NCI-H226 (cell line): Measurements from ENCODE around the gene BCR.
"Not testable (repeated sequence)": the region's sequence is repeated elsewhere in the genome, so short reads cannot be mapped to it uniquely, and the experiment has no call there.

Source experiments
- DNase-seq: peaks from one replicate; pipeline ENCODE4 v3.0.0-alpha.2; 2015

BCR gene

DNA sequence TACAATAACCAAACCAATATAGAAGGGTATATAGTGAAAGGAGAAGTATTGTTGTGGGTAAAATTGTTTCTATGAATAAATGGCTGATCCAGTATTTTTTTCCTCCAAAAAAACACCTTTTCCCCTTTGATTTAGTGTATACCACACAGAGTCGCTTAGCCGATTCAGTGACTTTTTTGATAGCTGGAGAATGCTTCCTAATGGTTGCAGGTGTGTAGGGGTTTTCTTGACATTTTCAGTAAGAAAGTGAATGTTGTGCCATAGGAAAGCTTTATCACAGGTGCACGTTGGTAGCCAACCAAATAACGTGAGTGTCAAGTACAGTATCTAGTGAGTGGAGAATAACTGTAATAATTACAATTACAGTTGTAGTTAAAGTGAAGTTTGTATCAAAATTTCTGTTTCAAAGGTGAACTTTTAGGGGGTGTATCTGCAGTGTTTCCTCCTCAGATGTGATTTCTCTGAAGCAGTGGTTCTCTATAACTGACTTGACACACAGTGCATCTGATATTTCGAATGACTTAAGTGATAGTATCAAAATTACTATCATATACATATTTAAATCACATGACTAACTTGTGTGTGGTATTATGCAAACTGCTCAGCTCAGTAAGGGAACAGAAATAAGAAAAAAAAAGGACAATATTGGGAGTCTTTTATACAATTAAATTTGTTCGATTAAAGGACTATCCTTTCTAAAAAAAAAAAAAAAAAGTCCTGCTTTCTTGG is 143.8 kb downstream of the BCR start:
- not testable (repeated sequence) for DNase-seq

DNA sequence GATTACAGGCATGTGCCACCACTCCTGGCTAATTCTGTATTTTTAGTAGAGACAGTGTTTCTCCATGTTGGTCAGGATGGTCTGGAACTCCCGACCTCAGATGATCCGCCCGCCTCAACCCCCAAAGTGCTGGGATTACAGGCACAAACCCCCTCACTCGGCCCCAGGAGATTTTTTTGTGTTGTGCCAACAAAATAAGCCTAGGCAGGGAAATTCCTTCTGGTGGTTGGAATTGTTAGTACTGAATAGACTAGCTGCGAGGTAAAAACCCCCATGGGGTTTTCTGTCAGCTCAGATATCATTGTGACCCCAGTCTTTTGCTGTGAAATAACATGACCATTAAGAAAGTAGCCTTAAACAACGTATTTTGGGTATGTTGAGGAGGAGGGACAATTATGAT is 144.9 kb downstream of the BCR start:
- DNase-seq = no peak

DNA sequence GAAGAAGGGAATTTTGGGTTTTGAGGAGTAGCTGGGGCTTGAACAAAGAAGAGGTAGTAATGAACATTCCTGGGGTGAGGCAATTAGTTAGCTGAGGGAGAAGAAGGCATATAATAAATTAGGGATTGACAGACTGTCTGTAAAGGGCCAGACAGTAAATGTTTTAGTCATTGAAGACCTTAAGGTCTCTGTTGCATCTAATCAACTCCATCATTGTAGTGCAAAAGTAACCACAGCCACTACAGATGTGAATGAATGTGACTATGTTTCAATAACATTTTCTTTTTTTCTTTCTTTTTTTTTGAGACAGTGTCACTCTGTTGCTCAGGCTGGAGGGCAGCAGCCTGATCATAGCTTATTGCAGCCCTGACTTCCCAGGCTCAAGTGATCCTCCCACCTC is 153.5 kb downstream of the BCR start:
- not testable (repeated sequence) for DNase-seq

DNA sequence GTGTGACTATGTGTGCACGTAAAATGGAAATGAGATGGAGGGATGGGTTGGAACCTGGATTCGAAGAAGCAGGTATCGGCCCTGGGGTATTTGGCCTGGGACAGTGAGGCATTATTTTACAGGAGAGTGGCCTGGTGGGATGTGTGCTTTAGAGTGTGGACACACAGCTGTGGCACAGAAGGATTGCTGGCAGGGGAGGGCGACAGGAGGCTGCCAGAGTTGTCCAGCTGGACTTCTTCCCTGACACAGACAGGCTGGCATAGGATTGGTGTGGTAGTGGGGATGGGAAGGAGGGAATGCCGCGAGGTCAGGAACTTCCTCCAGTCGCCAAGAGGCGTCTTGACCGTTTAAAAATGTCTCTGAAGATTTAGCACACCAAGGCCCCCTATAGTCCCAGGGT is 157.4 kb downstream of the BCR start:
- not testable (repeated sequence) for DNase-seq

DNA sequence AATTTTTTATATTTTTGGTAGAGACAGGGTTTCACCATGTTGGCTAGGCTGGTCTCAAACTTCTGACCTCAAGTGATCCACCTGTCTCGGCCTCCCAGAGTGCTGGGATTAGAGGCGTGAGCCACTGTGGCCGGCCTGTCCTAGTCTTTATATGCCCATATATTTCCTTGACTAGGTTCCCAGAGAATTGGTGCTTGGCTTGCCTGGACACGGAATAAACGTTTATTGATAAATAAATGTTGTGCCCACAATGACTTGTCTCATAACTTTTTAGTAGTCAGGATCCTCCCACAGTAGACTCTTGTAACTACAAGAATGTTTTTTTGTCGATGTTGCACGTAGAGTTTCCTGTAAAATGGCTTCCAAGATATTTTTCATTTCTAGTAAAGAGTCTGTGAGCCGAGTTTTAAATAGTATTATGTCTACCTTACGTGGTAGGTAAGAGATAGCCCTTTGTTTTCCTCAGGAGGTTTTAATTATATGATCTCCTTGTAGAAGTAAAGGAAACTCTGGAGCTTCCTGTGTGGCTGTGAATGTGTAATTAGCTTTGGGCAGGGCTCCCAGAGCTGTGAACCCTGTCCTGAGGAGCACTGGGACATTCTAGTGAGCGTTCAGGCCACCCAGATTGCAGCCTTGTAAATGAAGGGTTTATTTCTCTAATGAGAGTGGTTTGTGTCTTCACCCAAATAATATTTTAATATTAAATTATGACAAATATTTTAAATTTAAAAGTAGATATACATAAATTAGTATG is 161.8 kb downstream of the BCR start:
- not testable (repeated sequence) for DNase-seq

DNA sequence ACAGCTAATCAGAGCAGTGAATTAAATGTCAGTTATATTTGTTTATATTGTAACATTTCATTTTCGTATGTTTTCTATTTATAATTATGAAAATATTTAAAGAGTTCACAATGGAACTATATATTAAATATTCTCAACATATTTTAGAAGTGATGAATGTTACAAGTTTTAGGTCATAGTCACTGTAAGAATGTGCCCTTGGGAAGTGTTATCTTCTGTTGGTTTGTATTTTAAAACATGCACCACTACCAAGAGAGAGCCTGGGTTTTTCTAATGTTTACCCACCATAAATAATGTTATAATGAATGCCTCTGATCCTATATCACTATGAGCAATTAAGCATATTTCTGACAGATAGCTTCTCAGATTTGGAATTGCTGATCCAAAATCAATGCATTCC is 171.0 kb downstream of the BCR start:
- DNase-seq = no peak

DNA sequence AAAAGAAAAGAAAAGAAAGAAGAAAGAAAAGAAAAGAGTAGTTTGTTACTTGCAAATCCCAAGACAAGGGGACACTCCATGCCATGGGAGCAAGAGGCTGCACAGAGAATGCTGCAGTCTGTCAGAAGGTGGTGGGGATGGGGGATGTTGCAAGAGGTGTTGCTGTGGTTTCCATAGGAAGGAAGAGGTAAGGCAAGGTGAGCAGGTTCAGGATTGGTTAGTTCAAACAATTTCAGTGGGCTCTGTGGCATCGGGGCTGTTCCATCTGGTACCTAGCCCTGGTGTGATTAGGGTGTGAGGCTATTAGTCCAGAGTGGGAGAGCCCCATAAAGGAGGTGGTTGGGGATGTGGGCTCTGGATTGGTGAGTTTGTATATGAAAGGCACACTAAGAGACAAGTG is 172.7 kb downstream of the BCR start:
- DNase-seq = no peak

DNA sequence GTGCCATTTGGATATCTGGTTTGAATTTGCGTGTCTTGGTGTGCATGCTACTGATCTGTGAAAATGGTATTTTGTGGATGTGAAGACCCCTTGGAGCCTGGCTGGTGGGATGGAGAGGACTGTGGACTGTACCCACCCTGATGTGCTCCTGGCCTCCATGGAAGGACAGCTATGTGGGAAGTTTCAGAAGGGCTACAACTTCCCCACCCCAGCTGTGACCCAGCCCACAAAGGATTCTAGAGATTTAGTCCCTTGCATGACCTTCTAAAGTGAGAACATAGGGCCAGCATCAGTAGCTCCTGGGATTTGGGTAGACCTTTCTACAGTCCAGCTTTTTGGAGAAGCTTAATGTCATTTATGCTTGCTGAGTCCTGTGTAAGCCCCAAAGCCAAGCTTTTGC is 173.4 kb downstream of the BCR start:
- DNase-seq = no peak

DNA sequence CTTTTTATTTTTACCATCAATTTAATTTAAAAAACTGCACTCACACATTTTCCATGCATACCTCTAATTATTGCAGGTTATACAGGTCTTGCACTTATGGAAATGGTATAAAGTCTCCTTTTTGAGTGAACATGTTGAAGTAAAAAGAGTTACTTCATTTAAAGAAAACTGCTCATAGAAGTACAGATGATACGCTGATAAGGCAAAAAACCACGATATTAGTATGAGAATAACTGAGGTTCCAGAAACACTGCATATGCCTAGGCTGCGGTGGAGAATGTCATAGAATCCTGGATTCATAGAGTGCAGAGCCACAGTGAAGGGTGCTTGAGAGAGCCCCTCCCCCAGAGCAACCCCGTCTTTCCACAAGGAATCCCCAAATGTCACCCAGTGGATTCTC is 175.8 kb downstream of the BCR start:
- DNase-seq = no peak

DNA sequence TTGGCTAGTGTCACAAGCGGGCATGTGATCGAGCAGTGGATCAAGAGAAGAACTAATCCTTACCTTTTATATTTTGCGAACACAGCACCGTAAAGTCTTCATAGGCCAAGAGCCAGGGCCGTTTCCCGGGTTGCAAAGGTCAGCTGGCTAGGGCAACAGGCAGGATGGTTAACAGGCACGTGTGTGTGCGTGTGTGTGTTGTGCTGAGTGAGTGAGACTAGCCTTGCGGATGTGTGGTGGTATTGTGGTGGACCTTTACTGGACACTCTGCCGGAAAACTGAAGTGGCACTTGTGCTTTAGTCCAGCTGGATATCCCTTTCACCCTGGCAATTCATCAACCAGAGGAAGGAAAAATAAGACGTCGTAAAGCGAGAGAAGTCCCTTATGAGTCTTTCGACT is 176.7 kb downstream of the BCR start:
- no peak for DNase-seq

DNA sequence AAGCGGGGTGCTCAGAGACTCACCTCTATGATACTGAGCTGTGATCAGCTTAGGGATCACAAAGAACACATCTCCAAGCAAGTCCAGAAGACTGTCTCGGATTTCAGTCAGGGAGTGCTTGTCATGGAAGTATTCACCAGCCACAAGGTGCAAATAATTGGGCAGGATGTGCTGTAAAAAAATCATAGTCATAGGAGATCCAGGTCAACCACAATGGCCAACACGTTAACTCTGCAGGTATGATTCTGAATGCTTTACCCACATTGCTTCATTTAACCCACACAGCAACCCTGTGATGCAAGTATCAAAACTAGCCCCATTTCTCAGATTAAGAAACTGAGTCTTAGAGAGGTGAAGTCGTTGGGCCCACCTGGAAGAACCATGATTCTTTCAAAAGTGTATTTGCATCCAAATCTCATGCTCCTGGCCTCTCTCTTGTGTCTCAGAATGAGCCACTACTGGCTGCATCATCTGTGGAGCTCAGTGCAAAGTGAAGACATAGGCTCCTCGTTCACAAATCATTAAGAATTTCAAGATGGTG is 179.3 kb downstream of the BCR start:
- DNase-seq = no peak

DNA sequence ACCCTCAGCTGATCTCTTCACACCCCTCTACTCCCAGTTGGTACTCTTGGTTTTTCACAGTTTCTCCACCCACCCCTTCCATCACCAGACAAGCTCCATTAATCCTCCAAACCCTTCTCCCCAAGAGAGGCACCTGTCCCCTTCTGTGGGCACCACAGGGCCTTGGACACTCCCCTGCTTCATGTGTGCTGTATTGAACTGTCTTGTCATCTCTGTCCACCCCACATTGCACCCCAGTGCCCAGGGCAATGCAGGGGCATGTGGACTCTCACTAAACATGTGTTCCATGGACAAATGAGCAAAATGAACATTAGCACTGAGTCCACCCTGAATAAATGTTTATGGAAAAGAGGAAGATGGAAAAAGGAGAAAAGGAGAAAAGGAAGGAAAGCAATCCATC is 181.4 kb downstream of the BCR start:
- DNase-seq = no peak

DNA sequence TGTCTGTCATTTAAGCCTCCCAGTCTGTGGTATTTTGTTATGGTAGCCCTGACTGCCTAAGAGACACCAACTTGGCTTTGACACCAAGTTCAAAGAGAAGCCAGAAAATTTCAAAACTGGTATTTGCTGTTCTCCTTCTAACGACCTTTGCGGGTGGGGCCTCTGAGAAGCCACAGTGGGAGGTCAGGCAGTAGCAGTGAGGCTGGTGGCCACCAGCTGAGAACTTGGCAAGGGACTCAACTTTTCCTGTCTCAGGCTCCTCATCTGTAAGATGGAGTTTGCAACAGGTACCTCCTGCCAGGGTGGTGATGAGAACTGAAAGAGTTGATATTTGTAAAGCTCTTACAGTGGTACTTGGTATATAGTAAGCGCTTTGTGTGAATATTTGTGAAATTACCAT is 183.4 kb downstream of the BCR start:
- DNase-seq = no peak

DNA sequence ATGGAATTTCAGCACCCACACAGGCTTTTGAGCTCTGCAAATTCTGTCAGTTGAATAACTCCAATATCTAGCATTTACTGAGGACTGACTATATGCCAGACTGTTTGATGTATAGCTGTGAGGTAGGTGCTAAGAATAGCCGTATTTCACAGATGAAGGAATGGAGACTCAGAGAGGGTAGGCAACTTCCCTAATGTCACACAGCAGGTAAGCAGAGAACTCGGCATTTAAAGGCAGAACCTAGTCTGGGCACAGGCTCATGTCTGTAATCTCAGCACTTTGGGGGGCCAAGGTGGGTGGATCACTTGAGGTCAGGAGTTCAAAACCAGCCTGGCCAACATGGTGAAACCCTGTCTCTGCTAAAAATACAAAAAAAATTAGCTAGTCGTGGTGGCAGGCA is 184.1 kb downstream of the BCR start:
- no peak for DNase-seq

DNA sequence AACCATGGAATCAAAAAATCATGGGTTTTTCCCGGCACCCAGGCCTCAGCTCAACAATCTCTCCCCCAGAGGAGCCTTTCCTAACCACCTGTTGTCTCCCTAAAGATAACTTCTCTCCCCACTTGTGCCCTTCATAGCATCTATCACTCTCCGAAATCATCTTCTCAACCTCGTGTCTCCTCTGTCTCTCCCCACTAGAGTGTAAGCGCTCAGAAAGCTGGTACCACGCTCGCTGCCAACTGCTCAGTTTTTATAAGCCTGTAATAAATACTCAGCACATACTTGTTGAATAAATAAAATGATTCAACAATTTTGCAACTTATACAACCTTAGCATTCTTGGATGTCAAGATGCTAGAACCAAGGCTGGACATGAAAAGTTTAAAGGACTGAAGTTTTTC is 185.2 kb downstream of the BCR start:
- DNase-seq = no peak

DNA sequence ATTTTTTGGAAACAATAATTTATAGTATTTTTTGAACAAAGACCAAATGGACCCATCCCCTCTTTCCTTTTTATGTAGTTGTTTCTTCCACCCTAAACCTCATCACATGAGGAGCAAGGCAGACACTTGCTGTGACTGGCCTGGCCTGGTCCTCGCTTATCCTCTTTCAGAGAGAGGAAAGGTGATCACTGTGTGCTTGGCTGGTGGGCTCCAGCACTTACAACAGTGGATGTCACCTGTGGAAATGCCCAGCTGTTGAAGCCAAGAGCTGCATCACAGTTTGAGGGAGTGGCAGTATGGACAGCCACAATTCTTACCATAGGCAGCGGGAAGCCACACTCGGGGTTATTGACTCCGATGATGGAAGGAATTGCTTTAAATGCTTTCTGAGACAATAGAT is 185.7 kb downstream of the BCR start:
- no peak for DNase-seq

DNA sequence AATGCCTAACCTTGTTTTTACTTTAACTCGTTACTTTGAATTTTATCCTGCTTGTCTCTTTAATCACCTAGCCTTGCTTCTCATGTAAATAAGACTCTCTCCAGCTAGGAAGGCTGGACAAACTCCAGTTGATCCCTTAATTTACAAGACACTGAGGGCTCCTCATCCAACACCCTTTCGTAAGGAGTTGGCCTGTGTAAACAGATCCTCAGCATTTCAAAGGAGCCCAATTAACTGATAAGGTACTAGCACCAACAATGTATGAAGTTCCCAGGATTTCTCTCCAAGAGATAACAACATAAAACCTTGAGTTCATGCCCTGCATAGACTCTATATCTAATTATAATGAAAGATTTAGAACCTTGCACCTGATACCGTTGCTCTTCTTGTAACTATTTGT is 186.9 kb downstream of the BCR start:
- not testable (repeated sequence) for DNase-seq
